Transverse colon (tissue), 4 donors: Measurements from ENCODE around the gene PTPRO. TPM values are rescaled to one million over a fixed set of nuclear protein-coding genes. Genes with fewer than 3 reads are reported as not detected.

Experiments used
- DNase-seq: peaks from one replicate; pipeline ENCODE4 v3.0.0-alpha.2; 2019
- H3K27ac ChIP-seq, 4 donors: fragments of 200-600 bp; sonication (generic); 2 replicates each; pipeline ENCODE4 v1.5.1; 2016 to 2018; ENCODE audit warnings: inconsistent platforms in 4 of 4
- H3K27me3 ChIP-seq: fragments of 200-600 bp; sonication (generic); 2 replicates; pipeline ENCODE4 v1.5.1; 2017; ENCODE audit warnings: inconsistent platforms
- H3K36me3 ChIP-seq, 4 donors: fragments of 200-600 bp; sonication (generic); 2 replicates each; pipeline ENCODE4 v1.5.1; 2017 to 2019; ENCODE audit warnings: inconsistent platforms in 4 of 4
- H3K4me1 ChIP-seq, 4 donors: fragments of 200-600 bp; sonication (generic); 2 replicates each; pipeline ENCODE4 v1.5.1; 2017 to 2020; ENCODE audit warnings: inconsistent platforms in 4 of 4
- H3K4me3 ChIP-seq, 4 donors: fragments of 200-600 bp; sonication (generic); 1 replicate in 1 of 4; 2 replicates in 3 of 4; pipeline versions ENCODE4 v1.5.1 to v1.6.1; 2017 to 2019; ENCODE audit warnings: inconsistent platforms in 4 of 4
- H3K9me3 ChIP-seq, 2 donors: fragments of 200-600 bp; sonication (generic); 2 replicates each; pipeline ENCODE4 v1.5.1; 2017 to 2019; ENCODE audit warnings: inconsistent platforms in 2 of 2
- CTCF ChIP-seq, 5 experiments: fragments of 200-600 bp in 3 of 5; fragments of 450-650 bp in 2 of 5; sonication (generic) in 3 of 5; IDR thresholded peaks; 1 replicate in 2 of 5; 2 replicates in 3 of 5; pipeline ENCODE4 v1.5.1; 2016 to 2017; ENCODE audit warnings: antibody characterized with exemption in 5 of 5, inconsistent platforms in 3 of 5, mild to moderate bottlenecking in 2 of 5, moderate library complexity in 1 of 5
- EP300 ChIP-seq: sonication (generic); formaldehyde crosslinking; IDR thresholded peaks from one replicate; pipeline ENCODE4 v1.6.1; 2017; ENCODE audit warnings: antibody characterized with exemption, low read depth
- POLR2A ChIP-seq: fragments of 450-650 bp; IDR thresholded peaks from one replicate; pipeline ENCODE4 v1.6.1; 2016; ENCODE audit warnings: antibody characterized with exemption, mild to moderate bottlenecking, moderate library complexity
- POLR2AphosphoS5 ChIP-seq, 3 donors: sonication (generic); formaldehyde crosslinking; IDR thresholded peaks; one replicate each; pipeline ENCODE4 v1.6.1; 2016; ENCODE audit warnings: antibody characterized with exemption in 3 of 3
- WGBS, 2 donors: methylation state at CpG; one replicate each; pipeline ENCODE4 v1.1.5; 2018; ENCODE audit warnings: low coverage in 1 of 2; 5-methylcytosine and 5-hydroxymethylcytosine counted together
- in situ Hi-C, 4 donors: fragments of 200-750 bp; cut with MboI; loops; one replicate each; pipeline versions ENCODE4 v1.15.0 to v1.15.1; 2017; ENCODE audit warnings: low sequenced_read_pairs in 3 of 4, low pct_ligation_motif_present in 1 of 4, low pct_unique_long_range_greater_than_20kb in 1 of 4
- intact Hi-C: fragments of 100-400 bp; cut with DNase I; formaldehyde crosslinking; loops from one replicate; pipeline ENCODE4 v1.15.1; 2023; ENCODE audit warnings: low total_unique reads
- total RNA-seq, 4 donors: library from RNA; depleted of rRNA; stranded (reverse); fragments of >200 nt; gene quantifications; one replicate each; pipeline ENCODE4 v1.1.0, GENCODE V29; 2016

The PTPRO gene
- total RNA-seq, 4 donors from 2014 or later = 0.75 to 7.9 (median 5.5) TPM

- DNase-seq = no peak
- TF ChIP-seq POLR2AphosphoS5 (IDR thresholded peaks at IDR 0.05) (no peak), EP300 (no peak), CTCF (IDR thresholded peaks at IDR 0.05) (no peak), POLR2A (no peak)
- H3K27me3 ChIP-seq = no peaks in the 10 kb centered on the region
- H3K4me3 ChIP-seq = no peak overlapping the region
- WGBS, 2 donors = 43 to 48% methylated on average over 1 of the region's 1 CpG
- H3K36me3 ChIP-seq = no peaks in the 10 kb centered on the region
- intact Hi-C loops (no loop called here), in situ Hi-C loops (no loop called here)
- H3K9me3 ChIP-seq = peaks cover 0 to 10% of the 10 kb centered on the region in 2 donors
- H3K4me1 ChIP-seq = no peaks in the 10 kb centered on the region
- no peak overlapping the region for H3K27ac ChIP-seq
Measured at GRCh38 chr12:15453613-15454012, 131.3 kb downstream of the PTPRO start.

DNA sequence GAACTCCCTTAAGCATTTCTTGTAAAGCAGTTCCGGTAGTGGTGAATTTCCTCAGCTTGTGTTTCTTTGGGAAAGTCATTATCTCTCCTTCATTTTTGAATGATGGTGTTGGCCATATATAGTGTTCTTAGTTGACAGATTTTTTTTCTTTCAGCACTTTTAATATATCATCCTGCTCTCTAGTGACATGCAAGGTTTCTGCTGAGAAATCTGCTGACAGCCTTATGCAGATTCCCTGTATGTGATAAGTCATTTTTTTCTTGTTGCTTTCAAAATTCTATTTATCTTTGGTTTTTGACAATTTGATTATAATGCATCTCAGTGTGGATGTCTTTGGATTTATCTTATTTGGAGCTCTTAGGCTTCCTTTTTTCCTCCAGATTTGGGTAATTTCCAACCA is 135.7 kb downstream of the PTPRO start:
- intact Hi-C loops (no loop called here), in situ Hi-C loops (no loop called here)
- DNase-seq = no peak
- Histone ChIP-seq H3K27me3 (no peaks in the 10 kb centered on the region), H3K4me1 (no peaks in the 10 kb centered on the region), H3K4me3 (no peak overlapping the region), H3K27ac (no peak overlapping the region), H3K9me3 (peaks cover 5 to 14% of the 10 kb centered on the region in 2 donors), H3K36me3 (no peaks in the 10 kb centered on the region)
- TF ChIP-seq POLR2AphosphoS5 (IDR thresholded peaks at IDR 0.05) = no peak
- 92 to 100% methylated on average over 1 of the region's 1 CpG for WGBS, 2 donors

- DNase-seq = no peak
- H3K4me3 ChIP-seq = no peak overlapping the region
- no peaks in the 10 kb centered on the region for H3K4me1 ChIP-seq
- no peak overlapping the region for H3K27ac ChIP-seq
- no peaks in the 10 kb centered on the region for H3K36me3 ChIP-seq
- intact Hi-C loops (no loop called here), in situ Hi-C loops (no loop called here)
- WGBS, 2 donors = 82 to 83% methylated on average over 2 of the region's 2 CpGs
- H3K9me3 ChIP-seq = no peaks in the 10 kb centered on the region
- no peaks in the 10 kb centered on the region for H3K27me3 ChIP-seq
- TF ChIP-seq EP300 = no peak
- no peak for TF ChIP-seq POLR2A
- TF ChIP-seq POLR2AphosphoS5 (IDR thresholded peaks at IDR 0.05) = no peak
- no peak for TF ChIP-seq CTCF (IDR thresholded peaks at IDR 0.05)
Measured at GRCh38 chr12:15468911-15469310, 146.6 kb downstream of the PTPRO start.

- TF ChIP-seq EP300 (no peak), POLR2A (no peak), POLR2AphosphoS5 (IDR thresholded peaks at IDR 0.05) (no peak), CTCF (IDR thresholded peaks at IDR 0.05) (no peak)
- no peaks in the 10 kb centered on the region for H3K36me3 ChIP-seq
- no peaks in the 10 kb centered on the region for H3K27me3 ChIP-seq
- no peak overlapping the region for H3K27ac ChIP-seq
- H3K4me1 ChIP-seq = no peaks in the 10 kb centered on the region
- H3K9me3 ChIP-seq = no peaks in the 10 kb centered on the region
- no peak overlapping the region for H3K4me3 ChIP-seq
- DNase-seq = no peak
- in situ Hi-C loops = no loop called here
- intact Hi-C loops = no loop called here
- WGBS, 2 donors = 51 to 54% methylated on average over 3 to 4 of the region's 4 CpGs
Measured at GRCh38 chr12:15469356-15469755, 147.0 kb downstream of the PTPRO start.

GRCh38 chr12:15472036-15472435 is 149.7 kb downstream of the PTPRO start:
- H3K27ac ChIP-seq = no peak overlapping the region
- in situ Hi-C loops = no loop called here
- H3K27me3 ChIP-seq = no peaks in the 10 kb centered on the region
- TF ChIP-seq POLR2A = no peak
- no peak for TF ChIP-seq CTCF (IDR thresholded peaks at IDR 0.05)
- TF ChIP-seq EP300 = no peak
- no peak for TF ChIP-seq POLR2AphosphoS5 (IDR thresholded peaks at IDR 0.05)
- H3K4me3 ChIP-seq = no peak overlapping the region
- H3K4me1 ChIP-seq = no peaks in the 10 kb centered on the region
- no peak for DNase-seq
- H3K9me3 ChIP-seq = no peaks in the 10 kb centered on the region
- 54 to 58% methylated on average over 2 of the region's 2 CpGs for WGBS, 2 donors
- H3K36me3 ChIP-seq = no peaks in the 10 kb centered on the region
- intact Hi-C loops = no loop called here
